Smooth muscle cell (in vitro differentiated cells): ENCODE measurements around the gene SYNPO2. TPM values are rescaled to one million over a fixed set of nuclear protein-coding genes. Genes with fewer than 3 reads are reported as not detected.

Experiments
- DNase-seq: peaks from one replicate; lab custom pipeline; 2025; ENCODE audit not compliant: unreplicated experiment; lab: John Stamatoyannopoulos, UW
- H2AFZ ChIP-seq: fragments of 200-600 bp; sonication (generic); 2 replicates; pipeline ENCODE4 v1.6.0; 2016; ENCODE audit warnings: antibody characterized with exemption, low read depth, mild to moderate bottlenecking
- H3F3A ChIP-seq: fragments of 200-600 bp; sonication (generic); 2 replicates; pipeline ENCODE4 v1.6.0; 2017; ENCODE audit warnings: antibody characterized with exemption, low read depth
- H3K27ac ChIP-seq: fragments of 200-600 bp; sonication (generic); 2 replicates; pipeline ENCODE4 v1.5.1; 2016; ENCODE audit warnings: low read depth, mild to moderate bottlenecking
- H3K27me3 ChIP-seq: fragments of 200-600 bp; sonication (generic); 2 replicates; pipeline ENCODE4 v1.6.1; 2016; ENCODE audit warnings: low read depth, mild to moderate bottlenecking
- H3K36me3 ChIP-seq: fragments of 200-600 bp; sonication (generic); 2 replicates; pipeline ENCODE4 v1.5.1; 2016; ENCODE audit warnings: low read depth
- H3K4me1 ChIP-seq: fragments of 200-600 bp; sonication (generic); 2 replicates; pipeline ENCODE4 v1.5.1; 2016; ENCODE audit warnings: low read depth
- H3K4me2 ChIP-seq: fragments of 200-600 bp; sonication (generic); 2 replicates; pipeline ENCODE4 v1.6.0; 2016; ENCODE audit warnings: mild to moderate bottlenecking
- H3K4me3 ChIP-seq: fragments of 200-600 bp; sonication (generic); 2 replicates; pipeline ENCODE4 v1.5.1; 2016; ENCODE audit warnings: mild to moderate bottlenecking
- H3K79me2 ChIP-seq: fragments of 200-600 bp; sonication (generic); 2 replicates; pipeline ENCODE4 v1.6.0; 2016; ENCODE audit warnings: low read depth, mild to moderate bottlenecking
- H3K9ac ChIP-seq: fragments of 200-600 bp; sonication (generic); 2 replicates; pipeline ENCODE4 v1.6.0; 2016; ENCODE audit warnings: low read depth
- H3K9me3 ChIP-seq: fragments of 200-600 bp; sonication (generic); replicated peaks from 2 replicates; pipeline ENCODE4 v1.5.1; 2016; ENCODE audit warnings: low read depth
- H4K20me1 ChIP-seq: fragments of 200-600 bp; sonication (generic); 2 replicates; pipeline ENCODE4 v1.6.0; 2016; ENCODE audit warnings: low read depth
- WGBS: methylation state at CpG from one replicate; pipeline ENCODE4 v1.1.7; 2016; ENCODE audit warnings: low lambda C conversion rate; 5-methylcytosine and 5-hydroxymethylcytosine counted together
- polyA plus RNA-seq: library from polyadenylated mRNA; unstranded; fragments of >200 nt; fragmentation: Nextera tagmentation; extraction: Ambion mirVana; gene quantifications from 2 replicates; pipeline ENCODE4 v1.2.1, GENCODE V29; 2016
- total RNA-seq: library from RNA; depleted of rRNA; stranded (reverse); fragments of >200 nt; gene quantifications from 2 replicates; pipeline ENCODE4 v1.2.3, GENCODE V29; 2014
- TF ChIP-seq, protein P1 (sequence below): fragments of 200-600 bp; sonication (generic); IDR thresholded peaks from 2 replicates; pipeline ENCODE4 v1.5.1; 2017; ENCODE audit warnings: borderline replicate concordance, mild to moderate bottlenecking, antibody characterized with exemption; ENCODE audit not compliant: insufficient read depth, poor library complexity, severe bottlenecking

SYNPO2 gene
- total and polyA plus RNA-seq, 2 experiments from 2014 or later = 0.08 to 4.5 TPM

DNA sequence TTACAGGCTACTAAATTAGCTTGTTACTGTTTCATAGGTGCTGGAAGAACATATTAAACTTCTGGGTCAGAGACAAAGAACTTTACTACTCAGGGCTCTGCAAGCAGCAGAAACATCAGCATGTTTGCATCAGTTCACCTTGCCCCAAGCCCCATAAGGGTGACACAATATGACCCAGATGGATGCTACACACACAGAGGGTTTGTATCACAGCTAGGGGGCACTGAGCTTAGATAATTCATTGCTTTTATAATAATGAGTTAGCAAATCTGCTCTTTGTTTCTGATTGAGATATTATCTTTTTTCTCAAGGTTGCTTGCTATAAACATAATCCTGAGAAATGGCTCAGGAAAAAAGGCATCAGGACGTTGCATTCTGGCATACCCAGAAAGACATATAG lies 4.8 kb upstream of the SYNPO2 start:
- no peak for DNase-seq
- Histone ChIP-seq H3K9me3 (no peaks in the 10 kb centered on the region), H4K20me1 (no peaks in the 10 kb centered on the region), H3K9ac (no peak overlapping the region), H3K4me3 (no peak overlapping the region), H3K79me2 (no peaks in the 10 kb centered on the region), H3K27me3 (no peaks in the 10 kb centered on the region), H3K36me3 (no peaks in the 10 kb centered on the region), H3F3A (no peaks in the 10 kb centered on the region), H2AFZ (no peak overlapping the region), H3K4me1 (no peaks in the 10 kb centered on the region), H3K4me2 (no peak overlapping the region), H3K27ac (no peak overlapping the region)
- WGBS = 71% methylated on average over 1 of the region's 1 CpG
- TF ChIP-seq, protein P1, sequence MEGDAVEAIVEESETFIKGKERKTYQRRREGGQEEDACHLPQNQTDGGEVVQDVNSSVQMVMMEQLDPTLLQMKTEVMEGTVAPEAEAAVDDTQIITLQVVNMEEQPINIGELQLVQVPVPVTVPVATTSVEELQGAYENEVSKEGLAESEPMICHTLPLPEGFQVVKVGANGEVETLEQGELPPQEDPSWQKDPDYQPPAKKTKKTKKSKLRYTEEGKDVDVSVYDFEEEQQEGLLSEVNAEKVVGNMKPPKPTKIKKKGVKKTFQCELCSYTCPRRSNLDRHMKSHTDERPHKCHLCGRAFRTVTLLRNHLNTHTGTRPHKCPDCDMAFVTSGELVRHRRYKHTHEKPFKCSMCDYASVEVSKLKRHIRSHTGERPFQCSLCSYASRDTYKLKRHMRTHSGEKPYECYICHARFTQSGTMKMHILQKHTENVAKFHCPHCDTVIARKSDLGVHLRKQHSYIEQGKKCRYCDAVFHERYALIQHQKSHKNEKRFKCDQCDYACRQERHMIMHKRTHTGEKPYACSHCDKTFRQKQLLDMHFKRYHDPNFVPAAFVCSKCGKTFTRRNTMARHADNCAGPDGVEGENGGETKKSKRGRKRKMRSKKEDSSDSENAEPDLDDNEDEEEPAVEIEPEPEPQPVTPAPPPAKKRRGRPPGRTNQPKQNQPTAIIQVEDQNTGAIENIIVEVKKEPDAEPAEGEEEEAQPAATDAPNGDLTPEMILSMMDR = no peak

DNA sequence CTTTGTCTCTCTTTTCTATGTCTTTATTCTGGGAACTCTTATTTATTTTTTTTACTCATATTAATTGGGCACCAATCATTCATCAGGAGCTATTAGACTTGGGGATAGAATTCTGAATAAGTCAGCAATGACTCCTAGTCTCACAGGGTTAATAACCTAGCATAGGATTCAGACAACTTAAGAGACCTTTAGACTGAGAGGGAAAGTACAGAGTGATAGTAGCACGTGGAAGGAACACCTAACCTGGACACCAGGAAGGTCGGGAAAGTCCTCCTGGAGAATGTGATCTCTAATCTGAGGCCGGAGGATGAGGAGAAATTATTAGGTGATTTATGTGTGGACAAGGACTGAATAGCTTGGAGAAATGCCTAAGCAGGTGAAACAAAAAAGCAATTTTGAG lies 3.9 kb upstream of the SYNPO2 start:
- Histone ChIP-seq H3K27me3 (no peaks in the 10 kb centered on the region), H3K79me2 (no peaks in the 10 kb centered on the region), H4K20me1 (no peaks in the 10 kb centered on the region), H3K36me3 (no peaks in the 10 kb centered on the region), H3K9ac (no peak overlapping the region), H3K4me3 (no peak overlapping the region), H3K9me3 (no peaks in the 10 kb centered on the region), H3F3A (no peaks in the 10 kb centered on the region), H3K4me1 (no peaks in the 10 kb centered on the region), H3K27ac (no peak overlapping the region), H2AFZ (no peak overlapping the region), H3K4me2 (no peak overlapping the region)
- DNase-seq = no peak
- TF ChIP-seq, protein P1 = no peak
- 98% methylated on average over 3 of the region's 3 CpGs for WGBS

DNA sequence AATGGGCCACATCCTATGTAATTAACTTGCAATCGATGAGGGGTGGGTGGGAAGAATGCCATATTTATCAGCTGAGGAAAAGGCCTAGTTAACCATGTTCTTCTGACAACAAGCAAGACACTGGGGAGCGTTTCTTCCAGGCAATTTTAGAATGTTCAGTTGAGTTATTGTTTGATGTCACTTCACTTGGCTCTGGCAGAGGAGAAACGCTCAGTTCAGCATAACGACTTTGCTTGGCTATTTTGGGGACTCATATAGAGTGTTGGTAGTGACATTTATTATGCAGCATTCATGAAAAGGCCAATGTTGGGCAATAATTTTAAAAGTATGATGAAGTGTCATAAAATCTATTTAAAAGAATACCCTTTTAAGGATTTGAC lies 648 bp downstream of the SYNPO2 start:
- Histone ChIP-seq H3K27me3 (no peaks in the 10 kb centered on the region), H3K9ac (no peak overlapping the region), H3K4me3 (peak overlapping the region; percentile 51), H3K27ac (no peak overlapping the region), H3F3A (no peaks in the 10 kb centered on the region), H2AFZ (peak overlapping the region; percentile 53), H4K20me1 (no peaks in the 10 kb centered on the region), H3K9me3 (no peaks in the 10 kb centered on the region), H3K4me1 (no peaks in the 10 kb centered on the region), H3K79me2 (no peaks in the 10 kb centered on the region), H3K36me3 (no peaks in the 10 kb centered on the region), H3K4me2 (peak overlapping the region; percentile 87)
- DNase-seq = no peak
- WGBS = 59% methylated on average over 4 of the region's 4 CpGs
- TF ChIP-seq, protein P1 = no peak

DNA sequence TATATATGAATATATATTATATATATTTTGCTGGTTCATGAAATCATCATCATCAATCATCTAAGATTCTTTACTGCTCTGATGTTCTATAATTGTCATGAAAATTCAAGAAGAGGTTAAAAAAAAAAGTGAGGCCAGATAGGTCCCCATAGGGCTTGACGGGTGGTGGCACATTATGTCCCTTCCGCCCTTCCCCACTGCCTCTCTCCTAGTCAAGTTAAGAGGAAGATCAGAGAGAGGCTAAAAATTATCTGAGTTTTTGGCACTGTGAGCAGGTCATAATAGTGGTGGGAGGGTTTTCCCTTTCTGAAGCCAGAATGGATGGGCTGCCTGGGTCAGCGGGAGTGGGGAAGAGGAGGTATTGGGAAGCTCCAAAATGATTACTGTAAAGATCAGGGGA lies 5.4 kb downstream of the SYNPO2 start:
- no peak overlapping the region for H3K4me2 ChIP-seq
- WGBS = 93% methylated on average over 3 of the region's 3 CpGs
- H3K36me3 ChIP-seq = no peaks in the 10 kb centered on the region
- H3K4me1 ChIP-seq = no peaks in the 10 kb centered on the region
- DNase-seq = no peak
- no peak overlapping the region for H2AFZ ChIP-seq
- H3K27me3 ChIP-seq = no peaks in the 10 kb centered on the region
- H3K4me3 ChIP-seq = no peak overlapping the region
- TF ChIP-seq, protein P1 = no peak
- H4K20me1 ChIP-seq = no peaks in the 10 kb centered on the region
- H3K9ac ChIP-seq = no peak overlapping the region
- no peaks in the 10 kb centered on the region for H3K79me2 ChIP-seq
- no peaks in the 10 kb centered on the region for H3F3A ChIP-seq
- no peak overlapping the region for H3K27ac ChIP-seq
- H3K9me3 ChIP-seq = no peaks in the 10 kb centered on the region
